ENCODE measurements around the gene MORN5. TPM values are rescaled to one million over a fixed set of nuclear protein-coding genes. Genes with fewer than 3 reads are reported as not detected.
A peak's percentile ranks its signal among the peaks of the same experiment; 100 is the strongest.

The MORN5 gene
- total RNA-seq, 4 donors from 2014 or later: 1.8 TPM; not detected in 3

- no peak overlapping the region for H3K4me3 ChIP-seq
- no peaks in the 10 kb centered on the region for H3K36me3 ChIP-seq
- no peak overlapping the region for H3K27ac ChIP-seq
- DNase-seq (ENCODE audit: low spot score in 2 of 2): no peak
- no peak for TF ChIP-seq POLR2A (IDR thresholded peaks at IDR 0.05)
- TF ChIP-seq CTCF (IDR thresholded peaks at IDR 0.05): no peak
- TF ChIP-seq EP300 (IDR thresholded peaks at IDR 0.05): peak in 1 of 2 donors; percentile 30
- no peaks in the 10 kb centered on the region for H3K9me3 ChIP-seq
- WGBS, 2 donors: 71 to 78% methylated on average over 22 to 24 of the region's 24 CpGs
- peaks cover 0 to 30% of the 10 kb centered on the region in 2 donors for H3K27me3 ChIP-seq
- H3K4me1 ChIP-seq: peaks cover 0 to 22% (median 13%) of the 10 kb centered on the region in 4 donors
Measured at GRCh38 chr9:122128007-122128968, 31.4 kb upstream of the MORN5 start.

- Histone ChIP-seq H3K4me1 (peaks cover 0 to 22% (median 13%) of the 10 kb centered on the region in 4 donors), H3K27me3 (peaks cover 0 to 30% of the 10 kb centered on the region in 2 donors), H3K4me3 (no peak overlapping the region), H3K27ac (no peak overlapping the region), H3K9me3 (no peaks in the 10 kb centered on the region), H3K36me3 (no peaks in the 10 kb centered on the region)
- no peak for DNase-seq (ENCODE audit: low spot score in 2 of 2)
- 75 to 78% methylated on average over 7 of the region's 7 CpGs for WGBS, 2 donors
- TF ChIP-seq POLR2A (IDR thresholded peaks at IDR 0.05) (no peak), CTCF (IDR thresholded peaks at IDR 0.05) (no peak), EP300 (IDR thresholded peaks at IDR 0.05) (no peak)
Measured at GRCh38 chr9:122128969-122129343, 30.8 kb upstream of the MORN5 start.

GRCh38 chr9:122129969-122130368 lies 29.7 kb upstream of the MORN5 start:
- WGBS, 2 donors: 88 to 92% methylated on average over 2 of the region's 2 CpGs
- no peak for DNase-seq (ENCODE audit: low spot score in 2 of 2)
- Histone ChIP-seq H3K9me3 (no peaks in the 10 kb centered on the region), H3K4me3 (no peak overlapping the region), H3K36me3 (no peaks in the 10 kb centered on the region), H3K27ac (no peak overlapping the region), H3K27me3 (peaks cover 0 to 30% of the 10 kb centered on the region in 2 donors), H3K4me1 (peaks cover 0 to 31% (median 15%) of the 10 kb centered on the region in 4 donors)
- TF ChIP-seq CTCF (IDR thresholded peaks at IDR 0.05) (no peak), POLR2A (IDR thresholded peaks at IDR 0.05) (no peak), EP300 (IDR thresholded peaks at IDR 0.05) (no peak)

GRCh38 chr9:122130837-122131236 lies 28.9 kb upstream of the MORN5 start:
- no peaks in the 10 kb centered on the region for H3K36me3 ChIP-seq
- peaks cover 0 to 25% (median 16%) of the 10 kb centered on the region in 4 donors for H3K4me1 ChIP-seq
- H3K27ac ChIP-seq: no peak overlapping the region
- no peak overlapping the region for H3K4me3 ChIP-seq
- WGBS, 2 donors: 61 to 81% methylated on average over 4 of the region's 4 CpGs
- DNase-seq (ENCODE audit: low spot score in 2 of 2): no peak
- H3K9me3 ChIP-seq: no peaks in the 10 kb centered on the region
- no peak for TF ChIP-seq CTCF (IDR thresholded peaks at IDR 0.05)
- no peak for TF ChIP-seq POLR2A (IDR thresholded peaks at IDR 0.05)
- TF ChIP-seq EP300 (IDR thresholded peaks at IDR 0.05): no peak
- peaks cover 0 to 24% of the 10 kb centered on the region in 2 donors for H3K27me3 ChIP-seq

GRCh38 chr9:122131401-122132001 lies 28.2 kb upstream of the MORN5 start:
- TF ChIP-seq CTCF (IDR thresholded peaks at IDR 0.05) (no peak), POLR2A (IDR thresholded peaks at IDR 0.05) (no peak)
- H3K4me1 ChIP-seq: peaks cover 0 to 18% (median 9%) of the 10 kb centered on the region in 4 donors
- no peak overlapping the region for H3K27ac ChIP-seq
- H3K9me3 ChIP-seq: no peaks in the 10 kb centered on the region
- peaks cover 0 to 17% of the 10 kb centered on the region in 2 donors for H3K27me3 ChIP-seq
- DNase-seq (ENCODE audit: low spot score in 2 of 2): no peak
- H3K36me3 ChIP-seq: no peaks in the 10 kb centered on the region
- H3K4me3 ChIP-seq: no peak overlapping the region
- WGBS, 2 donors: 34 to 45% methylated on average over 14 to 18 of the region's 21 CpGs

Measured in tibial nerve (tissue), 4 donors.